Measurements from ENCODE around the gene SPTB.

The SPTB gene

GRCh38 chr14:64865109-64865508, 14.6 kb downstream of the SPTB start:
- no peak for DNase-seq (ENCODE audit: low read depth)
- no peak for TF ChIP-seq CTCF (IDR thresholded peaks at IDR 0.05; ENCODE audit: insufficient read depth, low read depth, low read length, missing control alignments)
- H3K4me3 ChIP-seq (ENCODE audit: low read depth, low read length) = no peak overlapping the region

DNA sequence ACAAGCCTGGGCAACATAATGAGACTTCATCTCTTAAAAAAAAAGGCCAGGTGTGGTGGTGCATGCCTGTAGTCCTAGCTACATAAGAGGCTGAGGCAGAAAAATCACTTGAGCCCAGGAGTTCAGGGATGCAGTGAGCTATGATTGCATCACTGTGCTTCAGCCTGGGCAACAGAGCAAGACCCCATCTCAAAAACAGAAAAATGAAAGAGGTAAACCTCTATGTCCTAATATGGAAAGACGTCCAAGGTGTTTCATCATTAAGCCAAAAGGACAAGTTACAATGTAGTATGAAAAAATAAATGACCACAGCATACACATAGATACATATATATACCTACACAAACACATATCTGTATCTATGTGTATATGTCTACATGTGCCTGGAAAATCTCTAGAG, 15.4 kb downstream of the SPTB start:
- TF ChIP-seq CTCF (IDR thresholded peaks at IDR 0.05; ENCODE audit: insufficient read depth, low read depth, low read length, missing control alignments) = no peak
- H3K4me3 ChIP-seq (ENCODE audit: low read depth, low read length) = no peak overlapping the region
- DNase-seq (ENCODE audit: low read depth) = no peak

DNA sequence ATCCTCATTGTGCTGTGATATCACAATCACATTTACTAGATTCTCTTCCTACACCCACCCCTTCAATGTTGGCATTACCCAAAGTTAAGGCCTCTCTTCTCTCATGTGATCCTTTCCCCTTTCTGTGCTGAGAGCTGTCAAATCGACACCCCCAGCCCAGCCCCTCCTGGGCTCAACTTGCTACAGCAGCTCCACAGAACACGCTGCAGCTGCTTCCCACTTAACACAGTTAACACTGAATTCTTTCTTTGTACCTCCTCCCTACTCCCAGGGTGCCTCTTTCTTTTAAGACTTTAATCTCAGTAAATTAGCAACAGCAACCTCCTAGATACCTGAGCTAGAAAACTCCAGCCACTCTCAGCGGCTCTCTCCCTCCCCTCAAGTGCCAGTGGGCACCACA, 17.8 kb downstream of the SPTB start:
- TF ChIP-seq CTCF (IDR thresholded peaks at IDR 0.05; ENCODE audit: insufficient read depth, low read depth, low read length, missing control alignments) = no peak
- no peak for DNase-seq (ENCODE audit: low read depth)
- no peak overlapping the region for H3K4me3 ChIP-seq (ENCODE audit: low read depth, low read length)

DNA sequence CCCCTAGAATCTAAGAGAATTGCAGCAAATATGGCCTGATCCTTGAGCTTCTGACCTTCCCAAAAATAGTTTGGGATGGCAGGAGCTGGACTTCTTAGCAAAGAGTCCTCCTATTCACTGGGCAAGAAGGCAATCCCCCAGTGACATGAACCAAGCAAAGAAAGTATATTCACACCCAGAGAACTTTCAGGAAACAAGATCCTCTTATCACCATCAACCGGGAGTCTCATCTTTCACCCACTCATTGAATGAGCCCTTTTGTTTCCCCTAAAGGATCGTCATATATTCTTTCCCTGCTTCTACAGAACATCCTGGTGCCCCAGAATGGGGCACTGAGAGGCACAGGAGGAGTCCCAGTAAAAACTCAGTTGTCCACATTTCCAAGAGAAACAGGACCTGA, 19.7 kb downstream of the SPTB start:
- no peak for DNase-seq (ENCODE audit: low read depth)
- TF ChIP-seq CTCF (IDR thresholded peaks at IDR 0.05; ENCODE audit: insufficient read depth, low read depth, low read length, missing control alignments) = no peak
- no peak overlapping the region for H3K4me3 ChIP-seq (ENCODE audit: low read depth, low read length)

- no peak overlapping the region for H3K4me3 ChIP-seq (ENCODE audit: low read depth, low read length)
- TF ChIP-seq CTCF (IDR thresholded peaks at IDR 0.05; ENCODE audit: insufficient read depth, low read depth, low read length, missing control alignments) = no peak
- DNase-seq (ENCODE audit: low read depth) = no peak
Observed at GRCh38 chr14:64857979-64858744, 21.5 kb downstream of the SPTB start.

- no peak for DNase-seq (ENCODE audit: low read depth)
- no peak overlapping the region for H3K4me3 ChIP-seq (ENCODE audit: low read depth, low read length)
- no peak for TF ChIP-seq CTCF (IDR thresholded peaks at IDR 0.05; ENCODE audit: insufficient read depth, low read depth, low read length, missing control alignments)
Observed at GRCh38 chr14:64856529-64857445, 22.9 kb downstream of the SPTB start.

Measured in GM12865 (cell line).